OCI-LY7 (cell line): ENCODE measurements around the gene MGA. TPM values are rescaled to one million over a fixed set of nuclear protein-coding genes. Genes with fewer than 3 reads are reported as not detected.
A peak's percentile ranks its signal among the peaks of the same experiment; 100 is the strongest.

Experiments used
- BruUV-seq: library from RNA; stranded (reverse); fragments of 400-500 nt; replicated peaks from 2 replicates; lab custom pipeline; 2021; lab: Mats Ljungman, UMichigan
- CTCF ChIA-PET: fragments of 300-600 bp; sonication (Branson Sonifier 250); formaldehyde crosslinking; loops from one replicate; lab custom pipeline; 2022; ENCODE audit warnings: antibody characterized with exemption; ENCODE audit not compliant: unreplicated experiment; lab: Charles Lee
- POLR2A ChIA-PET: fragments of 300-600 bp; sonication (Branson Sonifier 250); formaldehyde crosslinking; loops from one replicate; lab custom pipeline; 2022; ENCODE audit warnings: antibody characterized with exemption; lab: Charles Lee
- DNase-seq: peaks from one replicate; pipeline ENCODE4 v3.0.0-alpha.2; 2015; ENCODE audit warnings: low spot score
- H2AFZ ChIP-seq: fragments of 200-600 bp; sonication (generic), shearing (Covaris generic); 2 replicates; pipeline ENCODE4 v1.6.1; 2014; ENCODE audit warnings: mild to moderate bottlenecking, antibody characterized with exemption, low read length, moderate library complexity
- H3K27ac ChIP-seq: fragments of 200-600 bp; sonication (generic); 2 replicates; pipeline ENCODE4 v1.5.1; 2014; ENCODE audit warnings: mixed run types, low read depth, mild to moderate bottlenecking, moderate library complexity, low read length, inconsistent platforms; ENCODE audit not compliant: poor library complexity, severe bottlenecking
- H3K36me3 ChIP-seq: fragments of 200-600 bp; sonication (generic); 2 replicates; pipeline ENCODE4 v1.6.1; 2014; ENCODE audit warnings: mild to moderate bottlenecking, antibody characterized with exemption, low read length, moderate library complexity, mixed read lengths; ENCODE audit not compliant: insufficient read depth
- H3K4me1 ChIP-seq: fragments of 200-600 bp; sonication (generic); 2 replicates; pipeline ENCODE4 v1.5.1; 2014; ENCODE audit warnings: mild to moderate bottlenecking, low read length; ENCODE audit not compliant: insufficient read depth, poor library complexity, severe bottlenecking
- H3K4me2 ChIP-seq: fragments of 200-600 bp; sonication (generic); 2 replicates; pipeline ENCODE4 v1.6.1; 2014; ENCODE audit warnings: mild to moderate bottlenecking, low read length
- H3K4me3 ChIP-seq: fragments of 200-600 bp; sonication (generic); 2 replicates; pipeline ENCODE4 v1.5.1; 2014; ENCODE audit warnings: mild to moderate bottlenecking, low read depth, low read length; ENCODE audit not compliant: poor library complexity, severe bottlenecking
- H3K79me2 ChIP-seq: fragments of 200-600 bp; sonication (generic); 2 replicates; pipeline ENCODE4 v1.6.1; 2016; ENCODE audit warnings: low read depth, mild to moderate bottlenecking, low read length, moderate library complexity, mixed read lengths; ENCODE audit not compliant: insufficient read depth
- H3K9me2 ChIP-seq: fragments of 200-600 bp; sonication (generic); 2 replicates; pipeline ENCODE4 v1.6.1; 2016; ENCODE audit warnings: mild to moderate bottlenecking, low read length, mixed read lengths; ENCODE audit not compliant: insufficient read depth
- H3K9me3 ChIP-seq: fragments of 200-600 bp; sonication (generic); 2 replicates; pipeline ENCODE4 v1.6.1; 2014; ENCODE audit warnings: mild to moderate bottlenecking, mixed run types, low read length, mixed read lengths
- H4K20me1 ChIP-seq: fragments of 200-600 bp; sonication (generic); 2 replicates; pipeline ENCODE4 v1.6.1; 2014; ENCODE audit warnings: mild to moderate bottlenecking, antibody characterized with exemption, low read length, moderate library complexity, mixed read lengths; ENCODE audit not compliant: insufficient read depth
- CTCF ChIP-seq: fragments of 200-600 bp; sonication (generic); conservative IDR thresholded peaks from 2 replicates; pipeline ENCODE4 v1.5.1; 2014; ENCODE audit warnings: mild to moderate bottlenecking, antibody characterized with exemption, low read length, moderate library complexity, mixed read lengths
- EZH2phosphoT487 ChIP-seq: fragments of 200-600 bp; sonication (generic); IDR thresholded peaks from 2 replicates; pipeline ENCODE4 v1.6.1; 2018; ENCODE audit warnings: low read depth, borderline replicate concordance, mild to moderate bottlenecking, mixed run types, antibody characterized with exemption, low read length, moderate library complexity, mixed read lengths
- intact Hi-C: fragments of 100-400 bp; cut with micrococcal nuclease; formaldehyde crosslinking; loops from one replicate; pipeline ENCODE4 v1.10.0; 2022; ENCODE audit not compliant: unreplicated experiment
- total RNA-seq, 2 experiments: library from RNA; depleted of rRNA in 1 of 2; stranded (reverse); fragments of >200 nt in 1 of 2; shearing (Covaris generic) in 1 of 2; gene quantifications; 2 replicates each; pipeline ENCODE4 v1.2.3, GENCODE V29; 2014 to 2022

Gene MGA
- total RNA-seq, 2 experiments from 2014 or later = 48.8 to 59.1 TPM

GRCh38 chr15:41790169-41790568 lies 130.0 kb downstream of the MGA start:
- POLR2A ChIA-PET = interaction anchor here (1.0 kb wide), 1 partner anchor 19 kb away, joined by 4 read pairs; no protein-coding TSS in a partner anchor
- H3K4me1 ChIP-seq = peaks cover 59% of the 10 kb centered on the region

GRCh38 chr15:41790756-41791546 lies 130.7 kb downstream of the MGA start:
- no TSS peak for BruUV-seq
- no peaks in the 10 kb centered on the region for H3K9me2 ChIP-seq
- DNase-seq = peak; percentile 44
- no peaks in the 10 kb centered on the region for H3K79me2 ChIP-seq
- TF ChIP-seq EZH2phosphoT487 (no peak), CTCF (no peak)
- H3K27ac ChIP-seq = no peak overlapping the region
- H3K4me2 ChIP-seq = peak overlapping the region; percentile 37
- ChIA-PET POLR2A (interaction anchor here (0.8 to 2.5 kb wide), 3 partner anchors 8 to 18 kb away, joined by 3 to 7 read pairs (median 4); no protein-coding TSS in a partner anchor), CTCF (no interaction called here)
- no peaks in the 10 kb centered on the region for H4K20me1 ChIP-seq
- H3K4me3 ChIP-seq = no peak overlapping the region
- peak overlapping the region; percentile 0; the same call in 1 of the 2 replicates for H2AFZ ChIP-seq
- H3K36me3 ChIP-seq = no peaks in the 10 kb centered on the region
- peaks cover 67% of the 10 kb centered on the region for H3K4me1 ChIP-seq
- intact Hi-C loops = no loop called here
- no peaks in the 10 kb centered on the region for H3K9me3 ChIP-seq

More at GRCh38 chr15:41790169-41790568, 130.0 kb downstream of the MGA start:
- Histone ChIP-seq H3K4me3 (no peak overlapping the region), H3K36me3 (no peaks in the 10 kb centered on the region), H3K27ac (no peak overlapping the region), H3K79me2 (0 out of 2 replicates have a peak, but pooled peaks cover under 1% of the 10 kb centered on the region), H2AFZ (no peak overlapping the region), H4K20me1 (no peaks in the 10 kb centered on the region), H3K9me3 (no peaks in the 10 kb centered on the region), H3K4me2 (peak overlapping the region; percentile 37; the same call in 1 of the 2 replicates), H3K9me2 (no peaks in the 10 kb centered on the region)
- no TSS peak for BruUV-seq
- intact Hi-C loops = no loop called here
- CTCF ChIA-PET = no interaction called here
- TF ChIP-seq EZH2phosphoT487 (no peak), CTCF (no peak)
- DNase-seq = no peak

- Histone ChIP-seq H3K27ac (no peak overlapping the region), H3K9me2 (no peaks in the 10 kb centered on the region), H3K4me2 (peak overlapping the region; percentile 37), H3K36me3 (no peaks in the 10 kb centered on the region), H3K4me3 (no peak overlapping the region), H3K4me1 (peaks cover 73% of the 10 kb centered on the region), H3K9me3 (no peaks in the 10 kb centered on the region), H3K79me2 (no peaks in the 10 kb centered on the region), H2AFZ (peak overlapping the region; percentile 0; the same call in 1 of the 2 replicates), H4K20me1 (no peaks in the 10 kb centered on the region)
- intact Hi-C loops = no loop called here
- TF ChIP-seq CTCF (no peak), EZH2phosphoT487 (no peak)
- CTCF ChIA-PET = no interaction called here
- BruUV-seq = no TSS peak
- POLR2A ChIA-PET = interaction anchor here (0.8 to 2.5 kb wide), 2 partner anchors 9 to 18 kb away, joined by 3 to 7 read pairs; no protein-coding TSS in a partner anchor
- no peak for DNase-seq
These were observed 131.3 kb downstream of the MGA start for GRCh38 chr15:41791547-41791937.
